Measurements from ENCODE around the gene MYO5A.

The MYO5A gene

DNA sequence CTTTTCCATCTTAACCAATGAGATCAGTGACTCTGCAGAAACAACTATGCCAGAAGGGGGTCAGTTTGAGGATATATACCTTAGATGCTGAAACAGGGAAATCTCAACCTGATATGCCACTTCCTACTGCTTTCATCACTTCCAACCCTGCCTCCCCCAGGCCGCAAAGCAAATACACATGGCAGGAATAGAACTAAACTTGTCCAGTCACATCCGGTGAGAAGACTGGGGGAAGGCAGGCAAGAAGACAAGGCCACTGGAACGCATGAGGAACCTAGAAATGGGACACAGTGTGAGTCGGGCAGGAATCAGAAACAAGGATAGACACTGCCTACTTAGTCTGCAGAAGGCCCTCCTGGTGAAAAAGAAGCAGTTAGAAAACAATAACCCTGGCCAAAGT lies 90.6 kb downstream of the MYO5A start:
- Histone ChIP-seq H3K9me2 (replicated peaks; ENCODE audit: low read depth, low read length) (no peaks in the 10 kb centered on the region), H3K4me2 (ENCODE audit: low read depth, low read length, poor library complexity, severe bottlenecking) (no peak overlapping the region), H3K4me3 (ENCODE audit: low read length, poor library complexity, severe bottlenecking) (no peak overlapping the region), H3K4me1 (ENCODE audit: insufficient read depth, low read length, poor library complexity, severe bottlenecking) (no peaks in the 10 kb centered on the region), H3K9ac (ENCODE audit: low read depth, low read length, poor library complexity, severe bottlenecking) (no peak overlapping the region), H3F3A (ENCODE audit: low read depth) (no peaks in the 10 kb centered on the region), H4K20me1 (ENCODE audit: insufficient read depth, low read length, poor library complexity, severe bottlenecking) (no peaks in the 10 kb centered on the region), H3K9me3 (ENCODE audit: insufficient read depth, low read depth, low read length) (no peaks in the 10 kb centered on the region), H3K36me3 (ENCODE audit: insufficient read depth, low read length) (no peaks in the 10 kb centered on the region), H3K27me3 (ENCODE audit: insufficient read depth, low read length, poor library complexity, severe bottlenecking) (no peaks in the 10 kb centered on the region), H2AFZ (ENCODE audit: low read length) (no peak overlapping the region), H3K79me2 (ENCODE audit: insufficient read depth, low read length) (peaks cover 3% of the 10 kb centered on the region; the same call in 1 of the 2 replicates)
- TF ChIP-seq EZH2phosphoT487 (IDR thresholded peaks at IDR 0.05; ENCODE audit: borderline replicate concordance) = no peak
- TF ChIP-seq, protein P1, sequence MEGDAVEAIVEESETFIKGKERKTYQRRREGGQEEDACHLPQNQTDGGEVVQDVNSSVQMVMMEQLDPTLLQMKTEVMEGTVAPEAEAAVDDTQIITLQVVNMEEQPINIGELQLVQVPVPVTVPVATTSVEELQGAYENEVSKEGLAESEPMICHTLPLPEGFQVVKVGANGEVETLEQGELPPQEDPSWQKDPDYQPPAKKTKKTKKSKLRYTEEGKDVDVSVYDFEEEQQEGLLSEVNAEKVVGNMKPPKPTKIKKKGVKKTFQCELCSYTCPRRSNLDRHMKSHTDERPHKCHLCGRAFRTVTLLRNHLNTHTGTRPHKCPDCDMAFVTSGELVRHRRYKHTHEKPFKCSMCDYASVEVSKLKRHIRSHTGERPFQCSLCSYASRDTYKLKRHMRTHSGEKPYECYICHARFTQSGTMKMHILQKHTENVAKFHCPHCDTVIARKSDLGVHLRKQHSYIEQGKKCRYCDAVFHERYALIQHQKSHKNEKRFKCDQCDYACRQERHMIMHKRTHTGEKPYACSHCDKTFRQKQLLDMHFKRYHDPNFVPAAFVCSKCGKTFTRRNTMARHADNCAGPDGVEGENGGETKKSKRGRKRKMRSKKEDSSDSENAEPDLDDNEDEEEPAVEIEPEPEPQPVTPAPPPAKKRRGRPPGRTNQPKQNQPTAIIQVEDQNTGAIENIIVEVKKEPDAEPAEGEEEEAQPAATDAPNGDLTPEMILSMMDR (conservative IDR thresholded peaks at IDR 0.05; ENCODE audit: low read length) = no peak

- no peaks in the 10 kb centered on the region for H4K20me1 ChIP-seq (ENCODE audit: insufficient read depth, low read length, poor library complexity, severe bottlenecking)
These were observed 91.0 kb downstream of the MYO5A start for GRCh38 chr15:52437646-52438045.

GRCh38 chr15:52436981-52437380 lies 91.7 kb downstream of the MYO5A start:
- Histone ChIP-seq H3K4me2 (ENCODE audit: low read depth, low read length, poor library complexity, severe bottlenecking) (no peak overlapping the region), H3K36me3 (ENCODE audit: insufficient read depth, low read length) (no peaks in the 10 kb centered on the region), H3K9me3 (ENCODE audit: insufficient read depth, low read depth, low read length) (no peaks in the 10 kb centered on the region), H3K4me1 (ENCODE audit: insufficient read depth, low read length, poor library complexity, severe bottlenecking) (peaks cover 3% of the 10 kb centered on the region), H3K27me3 (ENCODE audit: insufficient read depth, low read length, poor library complexity, severe bottlenecking) (no peaks in the 10 kb centered on the region), H3K4me3 (ENCODE audit: low read length, poor library complexity, severe bottlenecking) (no peak overlapping the region), H4K20me1 (ENCODE audit: insufficient read depth, low read length, poor library complexity, severe bottlenecking) (no peaks in the 10 kb centered on the region), H3K79me2 (ENCODE audit: insufficient read depth, low read length) (peaks cover 3% of the 10 kb centered on the region; the same call in 1 of the 2 replicates), H3K9me2 (replicated peaks; ENCODE audit: low read depth, low read length) (no peaks in the 10 kb centered on the region), H3F3A (ENCODE audit: low read depth) (no peaks in the 10 kb centered on the region), H3K9ac (ENCODE audit: low read depth, low read length, poor library complexity, severe bottlenecking) (no peak overlapping the region), H2AFZ (ENCODE audit: low read length) (no peak overlapping the region)
- no peak for TF ChIP-seq EZH2phosphoT487 (IDR thresholded peaks at IDR 0.05; ENCODE audit: borderline replicate concordance)
- TF ChIP-seq, protein P1 (conservative IDR thresholded peaks at IDR 0.05; ENCODE audit: low read length) = no peak

More at GRCh38 chr15:52437646-52438045, 91.0 kb downstream of the MYO5A start:
- no peak overlapping the region for H3K4me3 ChIP-seq (ENCODE audit: low read length, poor library complexity, severe bottlenecking)
- H3K27me3 ChIP-seq (ENCODE audit: insufficient read depth, low read length, poor library complexity, severe bottlenecking) = no peaks in the 10 kb centered on the region
- no peaks in the 10 kb centered on the region for H3K9me2 ChIP-seq (replicated peaks; ENCODE audit: low read depth, low read length)
- no peaks in the 10 kb centered on the region for H3K9me3 ChIP-seq (ENCODE audit: insufficient read depth, low read depth, low read length)
- H3F3A ChIP-seq (ENCODE audit: low read depth) = no peaks in the 10 kb centered on the region
- H3K9ac ChIP-seq (ENCODE audit: low read depth, low read length, poor library complexity, severe bottlenecking) = no peak overlapping the region
- no peak overlapping the region for H2AFZ ChIP-seq (ENCODE audit: low read length)
- H3K79me2 ChIP-seq (ENCODE audit: insufficient read depth, low read length) = peaks cover 3% of the 10 kb centered on the region; the same call in 1 of the 2 replicates
- H3K4me1 ChIP-seq (ENCODE audit: insufficient read depth, low read length, poor library complexity, severe bottlenecking) = no peaks in the 10 kb centered on the region
- TF ChIP-seq, protein P1 (conservative IDR thresholded peaks at IDR 0.05; ENCODE audit: low read length) = no peak
- TF ChIP-seq EZH2phosphoT487 (IDR thresholded peaks at IDR 0.05; ENCODE audit: borderline replicate concordance) = no peak
- no peaks in the 10 kb centered on the region for H3K36me3 ChIP-seq (ENCODE audit: insufficient read depth, low read length)
- H3K4me2 ChIP-seq (ENCODE audit: low read depth, low read length, poor library complexity, severe bottlenecking) = no peak overlapping the region

All from Loucy (cell line).